ENCODE results near the gene RAP2C. TPM values are rescaled to one million over a fixed set of nuclear protein-coding genes. Genes with fewer than 3 reads are reported as not detected.

The RAP2C gene
- total RNA-seq, 1 experiment from 2014 or later = 13.8 TPM

DNA sequence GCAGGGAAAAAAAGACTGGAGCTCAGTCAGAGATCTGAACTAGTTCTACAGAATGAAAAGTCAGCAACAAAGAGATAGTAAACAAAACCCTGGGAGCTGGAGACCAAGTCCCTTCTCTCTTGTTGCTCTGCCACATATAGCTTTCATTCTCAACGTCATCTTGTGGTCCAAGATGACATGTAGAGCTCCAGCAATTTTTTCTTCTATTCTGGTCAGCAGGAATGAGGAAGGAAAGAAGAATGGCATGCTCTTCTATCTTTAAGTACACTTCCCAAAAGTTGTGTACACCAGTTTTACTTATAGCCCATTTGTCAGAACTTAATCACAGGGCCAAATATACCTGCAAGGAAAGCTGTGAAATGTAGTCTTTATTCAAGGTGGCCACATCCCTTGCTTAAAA is 45.6 kb downstream of the RAP2C start:
- no peaks in the 10 kb centered on the region for H3K9me2 ChIP-seq (replicated peaks; ENCODE audit: low read length)
- H3F3A ChIP-seq (ENCODE audit: low read length, unreplicated experiment) = no peaks in the 10 kb centered on the region
- no peak overlapping the region for H2AFZ ChIP-seq (ENCODE audit: low read length)
- H3K79me2 ChIP-seq (ENCODE audit: low read length) = no peaks in the 10 kb centered on the region
- H3K27ac ChIP-seq (ENCODE audit: low read length) = no peak overlapping the region
- TF ChIP-seq EZH2phosphoT487 (IDR thresholded peaks at IDR 0.05; ENCODE audit: borderline replicate concordance, low read length) = no peak
- no peak for TF ChIP-seq EZH2 (IDR thresholded peaks at IDR 0.05; ENCODE audit: low read length, unreplicated experiment)
- TF ChIP-seq, protein P1, sequence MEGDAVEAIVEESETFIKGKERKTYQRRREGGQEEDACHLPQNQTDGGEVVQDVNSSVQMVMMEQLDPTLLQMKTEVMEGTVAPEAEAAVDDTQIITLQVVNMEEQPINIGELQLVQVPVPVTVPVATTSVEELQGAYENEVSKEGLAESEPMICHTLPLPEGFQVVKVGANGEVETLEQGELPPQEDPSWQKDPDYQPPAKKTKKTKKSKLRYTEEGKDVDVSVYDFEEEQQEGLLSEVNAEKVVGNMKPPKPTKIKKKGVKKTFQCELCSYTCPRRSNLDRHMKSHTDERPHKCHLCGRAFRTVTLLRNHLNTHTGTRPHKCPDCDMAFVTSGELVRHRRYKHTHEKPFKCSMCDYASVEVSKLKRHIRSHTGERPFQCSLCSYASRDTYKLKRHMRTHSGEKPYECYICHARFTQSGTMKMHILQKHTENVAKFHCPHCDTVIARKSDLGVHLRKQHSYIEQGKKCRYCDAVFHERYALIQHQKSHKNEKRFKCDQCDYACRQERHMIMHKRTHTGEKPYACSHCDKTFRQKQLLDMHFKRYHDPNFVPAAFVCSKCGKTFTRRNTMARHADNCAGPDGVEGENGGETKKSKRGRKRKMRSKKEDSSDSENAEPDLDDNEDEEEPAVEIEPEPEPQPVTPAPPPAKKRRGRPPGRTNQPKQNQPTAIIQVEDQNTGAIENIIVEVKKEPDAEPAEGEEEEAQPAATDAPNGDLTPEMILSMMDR (conservative IDR thresholded peaks at IDR 0.05; ENCODE audit: low read depth, low read length) = no peak
- H3K4me1 ChIP-seq (ENCODE audit: insufficient read depth, low read length) = no peaks in the 10 kb centered on the region
- intact Hi-C loops (cut with micrococcal nuclease) = no loop called here
- DNase-seq (no peak), ATAC-seq (no peak)
- no peaks in the 10 kb centered on the region for H3K36me3 ChIP-seq (ENCODE audit: low read depth, low read length)
- CTCF ChIA-PET = interaction anchor here (0.6 kb wide), 1 partner anchor 319 kb away, joined by 3 read pairs; no protein-coding TSS in a partner anchor
- POLR2A ChIA-PET (ENCODE audit: unreplicated experiment) = interaction anchor here (0.6 kb wide), 1 partner anchor 315 kb away, joined by 3 read pairs; no protein-coding TSS in a partner anchor
- no peak overlapping the region for H3K4me2 ChIP-seq (ENCODE audit: low read length)
- H3K27me3 ChIP-seq (ENCODE audit: low read length) = no peaks in the 10 kb centered on the region
- no peak overlapping the region for H3K4me3 ChIP-seq (ENCODE audit: low read length)
- H3K9ac ChIP-seq (ENCODE audit: low read length) = no peak overlapping the region
- no TSS peak for BruUV-seq (replicated peaks)
- H4K20me1 ChIP-seq (ENCODE audit: low read length) = no peaks in the 10 kb centered on the region
- no peaks in the 10 kb centered on the region for H3K9me3 ChIP-seq (ENCODE audit: low read length)

DNA sequence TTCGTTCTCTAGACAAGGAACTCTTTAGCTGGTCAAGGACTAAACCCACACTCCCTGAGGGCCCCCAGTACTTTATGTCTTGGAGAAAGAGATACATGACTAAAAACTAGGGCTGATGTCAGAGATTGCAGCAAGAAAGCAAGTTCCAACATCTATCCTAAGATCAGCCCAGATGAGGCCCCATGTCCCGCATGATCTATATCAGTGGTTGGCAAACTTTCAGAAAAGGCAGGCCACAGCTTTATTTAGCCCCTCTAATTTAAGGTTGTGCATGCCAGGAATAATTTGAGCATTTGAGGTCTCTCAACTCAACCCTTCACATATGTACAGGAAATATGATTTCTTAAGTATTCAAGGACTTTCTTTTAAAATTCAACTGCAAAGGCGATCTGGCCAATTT is 47.4 kb downstream of the RAP2C start:
- ATAC-seq (no peak), DNase-seq (no peak)
- POLR2A ChIA-PET (ENCODE audit: unreplicated experiment) = no interaction called here
- no peaks in the 10 kb centered on the region for H3K9me2 ChIP-seq (replicated peaks; ENCODE audit: low read length)
- H4K20me1 ChIP-seq (ENCODE audit: low read length) = no peaks in the 10 kb centered on the region
- no peaks in the 10 kb centered on the region for H3K4me1 ChIP-seq (ENCODE audit: insufficient read depth, low read length)
- no peaks in the 10 kb centered on the region for H3K27me3 ChIP-seq (ENCODE audit: low read length)
- no peak overlapping the region for H3K27ac ChIP-seq (ENCODE audit: low read length)
- H3F3A ChIP-seq (ENCODE audit: low read length, unreplicated experiment) = no peaks in the 10 kb centered on the region
- TF ChIP-seq EZH2phosphoT487 (IDR thresholded peaks at IDR 0.05; ENCODE audit: borderline replicate concordance, low read length) = no peak
- intact Hi-C loops (cut with micrococcal nuclease) = no loop called here
- H2AFZ ChIP-seq (ENCODE audit: low read length) = no peak overlapping the region
- H3K4me3 ChIP-seq (ENCODE audit: low read length) = no peak overlapping the region
- no peaks in the 10 kb centered on the region for H3K36me3 ChIP-seq (ENCODE audit: low read depth, low read length)
- BruUV-seq (replicated peaks) = no TSS peak
- H3K9ac ChIP-seq (ENCODE audit: low read length) = no peak overlapping the region
- H3K79me2 ChIP-seq (ENCODE audit: low read length) = no peaks in the 10 kb centered on the region
- CTCF ChIA-PET = no interaction called here
- no peaks in the 10 kb centered on the region for H3K9me3 ChIP-seq (ENCODE audit: low read length)
- no peak overlapping the region for H3K4me2 ChIP-seq (ENCODE audit: low read length)

DNA sequence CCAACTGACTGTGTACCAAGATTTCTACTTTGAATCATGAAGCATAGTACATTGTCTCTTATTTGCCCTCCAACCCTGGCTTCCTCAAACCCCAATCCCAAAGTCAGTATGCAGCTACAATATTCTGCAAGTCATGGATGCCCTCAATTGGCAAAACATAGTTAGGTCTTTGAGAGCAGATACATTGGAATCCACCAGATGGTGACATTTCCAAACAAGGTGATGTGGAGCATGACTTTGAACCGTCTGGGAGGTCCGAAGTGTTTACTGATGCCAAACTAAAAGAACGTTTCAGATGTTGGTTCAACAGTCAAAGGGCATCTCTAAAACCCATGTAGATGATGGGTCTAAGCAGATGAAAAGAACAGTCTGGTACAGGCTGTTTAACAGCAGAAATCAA is 47.8 kb downstream of the RAP2C start:
- ATAC-seq = peak; percentile 42; the same call in 1 of the 2 replicates
- no peak for DNase-seq
- H3K9ac ChIP-seq (ENCODE audit: low read length) = no peak overlapping the region
- no peaks in the 10 kb centered on the region for H3K27me3 ChIP-seq (ENCODE audit: low read length)
- intact Hi-C loops (cut with micrococcal nuclease) = no loop called here
- H3K4me3 ChIP-seq (ENCODE audit: low read length) = no peak overlapping the region
- H3K9me3 ChIP-seq (ENCODE audit: low read length) = no peaks in the 10 kb centered on the region
- H3K27ac ChIP-seq (ENCODE audit: low read length) = no peak overlapping the region
- H3F3A ChIP-seq (ENCODE audit: low read length, unreplicated experiment) = no peaks in the 10 kb centered on the region
- H3K4me1 ChIP-seq (ENCODE audit: insufficient read depth, low read length) = no peaks in the 10 kb centered on the region
- H3K36me3 ChIP-seq (ENCODE audit: low read depth, low read length) = no peaks in the 10 kb centered on the region
- ChIA-PET CTCF (interaction anchor here (0.6 kb wide), 1 partner anchor 48 kb away, joined by 3 read pairs; the partner anchor contains the start of gene RAP2C), POLR2A (ENCODE audit: unreplicated experiment) (no interaction called here)
- H4K20me1 ChIP-seq (ENCODE audit: low read length) = no peaks in the 10 kb centered on the region
- TF ChIP-seq, protein P1 (conservative IDR thresholded peaks at IDR 0.05; ENCODE audit: low read depth, low read length) = no peak
- TF ChIP-seq EZH2 (IDR thresholded peaks at IDR 0.05; ENCODE audit: low read length, unreplicated experiment) (no peak), EZH2phosphoT487 (IDR thresholded peaks at IDR 0.05; ENCODE audit: borderline replicate concordance, low read length) (no peak)
- H3K79me2 ChIP-seq (ENCODE audit: low read length) = no peaks in the 10 kb centered on the region
- BruUV-seq (replicated peaks) = no TSS peak
- H3K9me2 ChIP-seq (replicated peaks; ENCODE audit: low read length) = no peaks in the 10 kb centered on the region
- H3K4me2 ChIP-seq (ENCODE audit: low read length) = no peak overlapping the region
- H2AFZ ChIP-seq (ENCODE audit: low read length) = no peak overlapping the region

All from PC-3 (cell line).